ENCODE results near the gene NCOR1. TPM values are rescaled to one million over a fixed set of nuclear protein-coding genes. Genes with fewer than 3 reads are reported as not detected.

Gene NCOR1
- total and polyA plus RNA-seq, 9 of the 15 experiments (the other 6 are each of a cell fraction or from before 2014, with no cell fraction given), result 20.2 to 66.5 (median 50.9) TPM

- H3K4me3 ChIP-seq, result no peak overlapping the region
- POLR2A ChIA-PET, result no interaction called here
- WGBS (ENCODE audit: insufficient coverage, low coverage, missing lambda C conversion rate), result 75% methylated on average over 2 of the region's 2 CpGs
- no peak overlapping the region for H3K9ac ChIP-seq (ENCODE audit: insufficient read depth in 1 of 2, low read depth in 2 of 2, low read length in 2 of 2)
- ATAC-seq (no peak), DNase-seq (ENCODE audit: extremely low read depth in 1 of 4, low spot score in 3 of 4) (no peak), FAIRE-seq (no peak)
- no peak for TF ChIP-seq SRF (CRISPR knock-in tag; IDR thresholded peaks at IDR 0.05)
- TF ChIP-seq MYNN (IDR thresholded peaks at IDR 0.05), result 0 out of 2 replicates have a peak, but pooled peaks have one; percentile 61
- TF ChIP-seq MYNN (CRISPR knock-in tag; IDR thresholded peaks at IDR 0.05), result no peak
- no peak for TF ChIP-seq HSF4 (CRISPR knock-in tag; IDR thresholded peaks at IDR 0.05; ENCODE audit: borderline replicate concordance)
- TF ChIP-seq SAFB (IDR thresholded peaks at IDR 0.05; ENCODE audit: borderline replicate concordance, low read depth, low read length), result no peak
- CTCF ChIA-PET (ENCODE audit: low intra/inter-chr PET ratio), result no interaction called here
- no peaks in the 10 kb centered on the region for H4K20me1 ChIP-seq (replicated peaks; ENCODE audit: control insufficient read depth, insufficient read depth, low read length)
- no peak overlapping the region for H3K27ac ChIP-seq (ENCODE audit: extremely low read depth, low read depth, low read length)
- H3K9me1 ChIP-seq (ENCODE audit: control insufficient read depth, insufficient read depth, low read length), result no peaks in the 10 kb centered on the region
- H3K27me3 ChIP-seq (ENCODE audit: control insufficient read depth in 2 of 2, insufficient read depth in 2 of 2, low read length in 2 of 2), result no peaks in the 10 kb centered on the region
- no peaks in the 10 kb centered on the region for H3K9me3 ChIP-seq (replicated peaks; ENCODE audit: control insufficient read depth, insufficient read depth, low read depth, low read length)
- H3K79me2 ChIP-seq (ENCODE audit: control insufficient read depth, insufficient read depth, low read length), result no peaks in the 10 kb centered on the region
- H3K36me3 ChIP-seq (ENCODE audit: control insufficient read depth, insufficient read depth, low read length), result peaks cover 79% of the 10 kb centered on the region
- no TSS peak for BruUV-seq (replicated peaks)
- no peaks in the 10 kb centered on the region; a peak in 1 of 5 replicates for H3K4me1 ChIP-seq (replicated peaks in 1 of 2; ENCODE audit: control insufficient read depth in 2 of 2, insufficient read depth in 2 of 2, low read length in 2 of 2)
- in situ Hi-C loops (cut with MboI), result no loop called here
- no peak overlapping the region for H3K4me2 ChIP-seq (ENCODE audit: insufficient read depth, low read length)
- intact Hi-C loops (cut with micrococcal nuclease), result no loop called here
- no peak overlapping the region for H2AFZ ChIP-seq (ENCODE audit: low read depth, low read length)
Measured at GRCh38 chr17:16036261-16036660, 179.1 kb downstream of the NCOR1 start.

GRCh38 chr17:16033729-16034349 lies 181.5 kb downstream of the NCOR1 start:
- in situ Hi-C loops (cut with MboI), result no loop called here
- Histone ChIP-seq H3K4me1 (replicated peaks in 1 of 2; ENCODE audit: control insufficient read depth in 2 of 2, insufficient read depth in 2 of 2, low read length in 2 of 2) (no peaks in the 10 kb centered on the region; a peak in 1 of 5 replicates), H3K4me2 (ENCODE audit: insufficient read depth, low read length) (no peak overlapping the region), H3K9me3 (replicated peaks; ENCODE audit: control insufficient read depth, insufficient read depth, low read depth, low read length) (no peaks in the 10 kb centered on the region), H3K79me2 (ENCODE audit: control insufficient read depth, insufficient read depth, low read length) (no peaks in the 10 kb centered on the region), H2AFZ (ENCODE audit: low read depth, low read length) (no peak overlapping the region), H3K4me3 (no peak overlapping the region), H3K27ac (ENCODE audit: extremely low read depth, low read depth, low read length) (no peak overlapping the region), H3K36me3 (ENCODE audit: control insufficient read depth, insufficient read depth, low read length) (peaks cover 82% of the 10 kb centered on the region), H3K27me3 (ENCODE audit: control insufficient read depth in 2 of 2, insufficient read depth in 2 of 2, low read length in 2 of 2) (no peaks in the 10 kb centered on the region), H3K9me1 (ENCODE audit: control insufficient read depth, insufficient read depth, low read length) (no peaks in the 10 kb centered on the region), H3K9ac (ENCODE audit: insufficient read depth in 1 of 2, low read depth in 2 of 2, low read length in 2 of 2) (no peak overlapping the region), H4K20me1 (replicated peaks; ENCODE audit: control insufficient read depth, insufficient read depth, low read length) (no peaks in the 10 kb centered on the region)
- ChIA-PET CTCF (ENCODE audit: low intra/inter-chr PET ratio) (no interaction called here), POLR2A (interaction anchor here (1.1 kb wide), 1 partner anchor 349 kb away, joined by 3 read pairs; no protein-coding TSS in a partner anchor)
- DNase-seq (ENCODE audit: extremely low read depth in 1 of 4, low spot score in 3 of 4) (no peak), ATAC-seq (no peak), FAIRE-seq (no peak)
- no TSS peak for BruUV-seq (replicated peaks)
- WGBS (ENCODE audit: insufficient coverage, low coverage, missing lambda C conversion rate), result 92% methylated on average over 7 of the region's 7 CpGs
- intact Hi-C loops (cut with micrococcal nuclease), result no loop called here
- TF ChIP-seq CBX8 (IDR thresholded peaks at IDR 0.05; ENCODE audit: borderline replicate concordance, extremely low read depth, low read depth, low read length, poor library complexity, severe bottlenecking) (no peak), ZNF324 (CRISPR knock-in tag; IDR thresholded peaks at IDR 0.05) (no peak), CREB5 (CRISPR knock-in tag; IDR thresholded peaks at IDR 0.05) (no peak), BCL6 (CRISPR knock-in tag; IDR thresholded peaks at IDR 0.05) (no peak), TSHZ1 (CRISPR knock-in tag; IDR thresholded peaks at IDR 0.05) (no peak), MXI1 (IDR thresholded peaks at IDR 0.05; ENCODE audit: low read depth, low read length) (no peak)
